Activated naive CD4-positive, alpha-beta T cell treated with anti-CD3 and anti-CD28 coated beads, Interleukin-2, amount 50 U/mL, for 16 hours (primary cell): ENCODE results near the gene LTBP2.

Experiments used
- DNase-seq: peaks from one replicate; pipeline ENCODE4 v3.0.0-alpha.2; 2020

Gene LTBP2

GRCh38 chr14:74610866-74611649 lies 979 bp downstream of the LTBP2 start:
- no peak for DNase-seq

- DNase-seq: no peak
Measured at GRCh38 chr14:74610199-74610865, 1.7 kb downstream of the LTBP2 start.

- DNase-seq: no peak
Measured at GRCh38 chr14:74609721-74610120, 2.3 kb downstream of the LTBP2 start.

GRCh38 chr14:74608959-74609611 lies 3.0 kb downstream of the LTBP2 start:
- DNase-seq: peak; percentile 85

- no peak for DNase-seq
Measured at GRCh38 chr14:74606727-74607126, 5.3 kb downstream of the LTBP2 start.

GRCh38 chr14:74605531-74606223 lies 6.4 kb downstream of the LTBP2 start:
- no peak for DNase-seq

GRCh38 chr14:74604911-74605310 lies 7.1 kb downstream of the LTBP2 start:
- DNase-seq: no peak

- no peak for DNase-seq
Measured at GRCh38 chr14:74604157-74604556, 7.9 kb downstream of the LTBP2 start.

- DNase-seq: no peak
Measured at GRCh38 chr14:74601982-74602381, 10.1 kb downstream of the LTBP2 start.

- DNase-seq: no peak
Measured at GRCh38 chr14:74599946-74600345, 12.1 kb downstream of the LTBP2 start.

- DNase-seq: no peak
Measured at GRCh38 chr14:74599321-74599761, 12.7 kb downstream of the LTBP2 start.

- no peak for DNase-seq
Measured at GRCh38 chr14:74596741-74597450, 15.1 kb downstream of the LTBP2 start.

GRCh38 chr14:74595006-74595735 lies 16.9 kb downstream of the LTBP2 start:
- DNase-seq: no peak

GRCh38 chr14:74594606-74595005 lies 17.4 kb downstream of the LTBP2 start:
- DNase-seq: no peak

GRCh38 chr14:74594029-74594428 lies 18.0 kb downstream of the LTBP2 start:
- DNase-seq: no peak

- DNase-seq: no peak
Measured at GRCh38 chr14:74593241-74593953, 18.6 kb downstream of the LTBP2 start.

GRCh38 chr14:74592476-74593201 lies 19.4 kb downstream of the LTBP2 start:
- no peak for DNase-seq

GRCh38 chr14:74591899-74592298 lies 20.1 kb downstream of the LTBP2 start:
- DNase-seq: no peak

GRCh38 chr14:74591394-74591793 lies 20.6 kb downstream of the LTBP2 start:
- DNase-seq: no peak

- no peak for DNase-seq
Measured at GRCh38 chr14:74589291-74589879, 22.7 kb downstream of the LTBP2 start.
